ENCODE data around the gene S100A4.
"Not testable (repeated sequence)": the region's sequence is repeated elsewhere in the genome, so short reads cannot be mapped to it uniquely, and the experiment has no call there.

DNA sequence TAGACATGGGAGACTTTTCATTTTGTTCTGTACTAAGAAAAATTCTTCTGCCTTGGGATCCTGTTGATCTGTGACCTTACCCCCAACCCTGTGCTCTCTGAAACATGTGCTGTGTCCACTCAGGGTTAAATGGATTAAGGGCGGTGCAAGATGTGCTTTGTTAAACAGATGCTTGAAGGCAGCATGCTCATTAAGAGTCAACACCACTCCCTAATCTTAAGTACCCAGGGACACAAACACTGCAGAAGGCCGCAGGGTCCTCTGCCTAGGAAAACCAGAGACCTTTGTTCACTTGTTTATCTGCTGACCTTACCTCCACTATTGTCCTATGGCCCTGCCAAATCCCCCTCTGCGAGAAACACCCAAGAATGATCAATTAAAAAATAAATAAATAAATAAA, 37.9 kb upstream of the S100A4 start:
- TF ChIP-seq EZH2phosphoT487 (IDR thresholded peaks at IDR 0.05; ENCODE audit: borderline replicate concordance): not testable (repeated sequence)
- TF ChIP-seq, protein P1, sequence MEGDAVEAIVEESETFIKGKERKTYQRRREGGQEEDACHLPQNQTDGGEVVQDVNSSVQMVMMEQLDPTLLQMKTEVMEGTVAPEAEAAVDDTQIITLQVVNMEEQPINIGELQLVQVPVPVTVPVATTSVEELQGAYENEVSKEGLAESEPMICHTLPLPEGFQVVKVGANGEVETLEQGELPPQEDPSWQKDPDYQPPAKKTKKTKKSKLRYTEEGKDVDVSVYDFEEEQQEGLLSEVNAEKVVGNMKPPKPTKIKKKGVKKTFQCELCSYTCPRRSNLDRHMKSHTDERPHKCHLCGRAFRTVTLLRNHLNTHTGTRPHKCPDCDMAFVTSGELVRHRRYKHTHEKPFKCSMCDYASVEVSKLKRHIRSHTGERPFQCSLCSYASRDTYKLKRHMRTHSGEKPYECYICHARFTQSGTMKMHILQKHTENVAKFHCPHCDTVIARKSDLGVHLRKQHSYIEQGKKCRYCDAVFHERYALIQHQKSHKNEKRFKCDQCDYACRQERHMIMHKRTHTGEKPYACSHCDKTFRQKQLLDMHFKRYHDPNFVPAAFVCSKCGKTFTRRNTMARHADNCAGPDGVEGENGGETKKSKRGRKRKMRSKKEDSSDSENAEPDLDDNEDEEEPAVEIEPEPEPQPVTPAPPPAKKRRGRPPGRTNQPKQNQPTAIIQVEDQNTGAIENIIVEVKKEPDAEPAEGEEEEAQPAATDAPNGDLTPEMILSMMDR (conservative IDR thresholded peaks at IDR 0.05; ENCODE audit: low read length): not testable (repeated sequence)

Measured in Loucy (cell line).